ENCODE measurements around the gene CNBP. TPM values are rescaled to one million over a fixed set of nuclear protein-coding genes. Genes with fewer than 3 reads are reported as not detected.
"Not testable (repeated sequence)": the region's sequence is repeated elsewhere in the genome, so short reads cannot be mapped to it uniquely, and the experiment has no call there.

The CNBP gene
- total RNA-seq, 4 donors from 2014 or later = 169 to 329 (median 258) TPM

DNA sequence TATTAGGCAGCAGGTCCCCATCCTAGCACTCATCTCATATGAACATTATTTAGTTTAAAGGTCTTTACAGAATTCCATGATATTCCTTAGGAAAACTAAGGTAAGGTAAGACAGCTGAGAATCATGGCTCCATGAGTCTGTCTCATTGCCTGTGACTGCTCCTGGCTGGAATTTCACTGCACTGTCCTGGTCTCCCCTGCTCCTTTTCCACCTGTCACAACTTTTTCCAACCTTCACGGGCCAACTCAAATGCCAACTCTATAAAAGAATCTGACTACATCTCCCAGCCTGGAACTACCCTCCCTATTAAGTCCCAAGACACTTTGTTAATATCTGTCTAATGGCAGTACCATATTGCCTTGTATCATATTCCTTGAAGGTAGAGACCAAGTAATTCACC is 7.6 kb downstream of the CNBP start:
- 67 to 74% methylated on average over 1 of the region's 1 CpG for WGBS, 2 donors (ENCODE audit: low coverage in 1 of 2)
- in situ Hi-C loops (cut with MboI; ENCODE audit: low pct_ligation_motif_present in 1 of 4, low pct_unique_long_range_greater_than_20kb in 1 of 4, low sequenced_read_pairs in 3 of 4) = no loop called here
- TF ChIP-seq, protein P1, sequence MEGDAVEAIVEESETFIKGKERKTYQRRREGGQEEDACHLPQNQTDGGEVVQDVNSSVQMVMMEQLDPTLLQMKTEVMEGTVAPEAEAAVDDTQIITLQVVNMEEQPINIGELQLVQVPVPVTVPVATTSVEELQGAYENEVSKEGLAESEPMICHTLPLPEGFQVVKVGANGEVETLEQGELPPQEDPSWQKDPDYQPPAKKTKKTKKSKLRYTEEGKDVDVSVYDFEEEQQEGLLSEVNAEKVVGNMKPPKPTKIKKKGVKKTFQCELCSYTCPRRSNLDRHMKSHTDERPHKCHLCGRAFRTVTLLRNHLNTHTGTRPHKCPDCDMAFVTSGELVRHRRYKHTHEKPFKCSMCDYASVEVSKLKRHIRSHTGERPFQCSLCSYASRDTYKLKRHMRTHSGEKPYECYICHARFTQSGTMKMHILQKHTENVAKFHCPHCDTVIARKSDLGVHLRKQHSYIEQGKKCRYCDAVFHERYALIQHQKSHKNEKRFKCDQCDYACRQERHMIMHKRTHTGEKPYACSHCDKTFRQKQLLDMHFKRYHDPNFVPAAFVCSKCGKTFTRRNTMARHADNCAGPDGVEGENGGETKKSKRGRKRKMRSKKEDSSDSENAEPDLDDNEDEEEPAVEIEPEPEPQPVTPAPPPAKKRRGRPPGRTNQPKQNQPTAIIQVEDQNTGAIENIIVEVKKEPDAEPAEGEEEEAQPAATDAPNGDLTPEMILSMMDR (IDR thresholded peaks at IDR 0.05) = no peak
- TF ChIP-seq POLR2AphosphoS5 (IDR thresholded peaks at IDR 0.05) (no peak), POLR2A (IDR thresholded peaks at IDR 0.05) (no peak), EP300 (IDR thresholded peaks at IDR 0.05; ENCODE audit: low read depth) (no peak)
- no peak overlapping the region for H3K27ac ChIP-seq
- no peak overlapping the region for H3K4me3 ChIP-seq
- DNase-seq = no peak
- no peaks in the 10 kb centered on the region for H3K9me3 ChIP-seq
- intact Hi-C loops (cut with DNase I; ENCODE audit: low total_unique reads) = no loop called here
- H3K27me3 ChIP-seq = no peaks in the 10 kb centered on the region
- H3K36me3 ChIP-seq = peaks cover 0 to 6% (median 3%) of the 10 kb centered on the region in 4 donors
- H3K4me1 ChIP-seq = peaks cover 33 to 94% (median 58%) of the 10 kb centered on the region in 4 donors

DNA sequence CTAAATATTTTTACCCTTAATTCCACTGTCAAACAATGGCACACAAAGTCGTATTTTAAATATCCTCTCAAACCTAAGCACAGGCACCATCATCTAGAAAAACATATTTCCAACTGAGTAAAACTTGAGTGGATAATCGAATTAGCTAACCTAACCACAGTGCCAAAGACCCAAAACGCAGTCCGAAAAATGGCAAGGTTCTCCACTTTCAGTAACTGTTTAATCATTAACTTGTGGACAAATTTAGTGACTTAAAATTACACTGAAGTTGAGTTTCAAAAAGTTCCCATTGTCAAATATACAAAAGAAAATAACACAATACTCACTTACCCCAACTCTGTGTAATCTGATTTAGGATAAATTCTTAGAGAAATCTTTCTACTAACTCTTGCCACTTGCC is 10.0 kb downstream of the CNBP start:
- in situ Hi-C loops (cut with MboI; ENCODE audit: low pct_ligation_motif_present in 1 of 4, low pct_unique_long_range_greater_than_20kb in 1 of 4, low sequenced_read_pairs in 3 of 4) (no loop called here), intact Hi-C loops (cut with DNase I; ENCODE audit: low total_unique reads) (no loop called here)
- H3K9me3 ChIP-seq = no peaks in the 10 kb centered on the region
- peaks cover 0 to 28% (median 13%) of the 10 kb centered on the region in 4 donors for H3K36me3 ChIP-seq
- TF ChIP-seq, protein P1 (IDR thresholded peaks at IDR 0.05) = no peak
- no peak for TF ChIP-seq EP300 (IDR thresholded peaks at IDR 0.05; ENCODE audit: low read depth)
- TF ChIP-seq POLR2AphosphoS5 (IDR thresholded peaks at IDR 0.05) = no peak
- no peak for TF ChIP-seq POLR2A (IDR thresholded peaks at IDR 0.05)
- H3K27ac ChIP-seq = peak overlapping the region in 1 of 4 donors; percentile 6
- H3K4me3 ChIP-seq = no peak overlapping the region
- 39 to 48% methylated on average over 4 of the region's 4 CpGs for WGBS, 2 donors (ENCODE audit: low coverage in 1 of 2)
- DNase-seq = no peak
- no peaks in the 10 kb centered on the region for H3K27me3 ChIP-seq
- H3K4me1 ChIP-seq = peaks cover 19 to 70% (median 38%) of the 10 kb centered on the region in 4 donors

DNA sequence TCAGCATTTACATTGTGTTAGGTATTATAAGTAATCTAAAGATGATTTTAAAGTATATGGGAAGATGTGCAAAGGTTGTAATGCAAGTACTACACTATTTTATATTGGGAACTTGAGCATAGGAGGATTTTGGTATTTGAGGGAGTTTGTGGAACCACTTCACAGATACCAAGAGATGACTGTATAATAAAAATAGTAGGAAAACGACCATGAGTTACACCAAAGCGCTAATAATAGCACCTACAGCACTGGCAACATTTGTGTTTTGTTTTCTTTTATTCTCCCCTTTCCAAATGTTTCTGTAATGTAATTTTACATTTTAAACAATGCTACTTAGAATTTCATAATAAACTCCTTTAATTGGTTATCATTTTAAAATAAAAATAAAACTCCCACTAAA is 10.5 kb downstream of the CNBP start:
- H3K27me3 ChIP-seq = no peaks in the 10 kb centered on the region
- H3K36me3 ChIP-seq = peaks cover 0 to 28% (median 13%) of the 10 kb centered on the region in 4 donors
- no peak for DNase-seq
- intact Hi-C loops (cut with DNase I; ENCODE audit: low total_unique reads) = no loop called here
- WGBS, 2 donors (ENCODE audit: low coverage in 1 of 2) = 41 to 47% methylated on average over 2 of the region's 2 CpGs
- H3K4me3 ChIP-seq = no peak overlapping the region
- peaks cover 16 to 65% (median 33%) of the 10 kb centered on the region in 4 donors for H3K4me1 ChIP-seq
- no peak for TF ChIP-seq EP300 (IDR thresholded peaks at IDR 0.05; ENCODE audit: low read depth)
- TF ChIP-seq POLR2A (IDR thresholded peaks at IDR 0.05) = no peak
- TF ChIP-seq POLR2AphosphoS5 (IDR thresholded peaks at IDR 0.05) = no peak
- TF ChIP-seq, protein P1 (IDR thresholded peaks at IDR 0.05) = no peak
- in situ Hi-C loops (cut with MboI; ENCODE audit: low pct_ligation_motif_present in 1 of 4, low pct_unique_long_range_greater_than_20kb in 1 of 4, low sequenced_read_pairs in 3 of 4) = no loop called here
- no peaks in the 10 kb centered on the region for H3K9me3 ChIP-seq
- peak overlapping the region in 1 of 4 donors; percentile 6 for H3K27ac ChIP-seq

DNA sequence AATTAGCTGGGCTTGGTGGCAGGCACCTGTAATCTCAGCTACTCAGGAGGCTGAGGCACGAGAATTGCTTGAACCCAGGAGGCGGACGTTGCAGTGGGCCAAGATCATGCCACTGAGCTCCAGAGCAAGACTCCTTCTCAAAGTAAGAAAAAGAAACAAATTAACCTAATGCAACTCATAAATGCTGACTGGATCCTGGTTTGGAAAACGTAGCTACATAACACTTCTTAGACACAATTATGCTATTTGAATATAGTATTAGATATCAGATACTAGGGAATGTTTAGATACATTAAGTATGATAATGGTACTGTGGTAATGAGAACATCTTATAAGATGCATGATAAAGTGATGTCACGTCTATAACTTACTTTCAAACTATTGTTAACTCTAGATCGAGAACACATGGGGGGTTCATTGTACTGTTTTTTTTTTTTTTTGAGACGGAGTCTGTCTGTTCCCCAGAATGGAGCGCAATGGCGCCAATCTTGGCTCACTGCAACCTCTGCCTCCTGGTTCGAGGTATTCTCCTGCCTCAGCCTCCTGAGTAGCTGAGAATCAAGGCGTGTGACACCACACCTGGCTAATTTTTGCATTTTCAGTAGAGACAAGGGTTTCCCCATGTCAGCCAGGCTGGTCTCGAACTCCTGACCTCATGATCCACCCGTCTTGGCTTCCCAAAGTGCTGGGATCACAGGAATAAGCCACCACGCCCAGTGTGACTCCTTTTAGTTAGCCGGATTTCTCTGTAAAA is 16.9 kb downstream of the CNBP start:
- Histone ChIP-seq H3K4me1 (peaks cover 5 to 16% (median 10%) of the 10 kb centered on the region in 4 donors), H3K4me3 (no peak overlapping the region), H3K36me3 (peaks cover 0 to 52% (median 24%) of the 10 kb centered on the region in 4 donors), H3K27ac (no peak overlapping the region), H3K27me3 (no peaks in the 10 kb centered on the region), H3K9me3 (no peaks in the 10 kb centered on the region)
- WGBS, 2 donors (ENCODE audit: low coverage in 1 of 2) = 89 to 92% methylated on average over 11 to 15 of the region's 15 CpGs
- in situ Hi-C loops (cut with MboI; ENCODE audit: low pct_ligation_motif_present in 1 of 4, low pct_unique_long_range_greater_than_20kb in 1 of 4, low sequenced_read_pairs in 3 of 4) (loop anchor here in 1 of 4 donors (5.0 kb wide), 1 partner anchor 81 kb away; the partner anchor contains the start of gene COPG1), intact Hi-C loops (cut with DNase I; ENCODE audit: low total_unique reads) (no loop called here)
- no peak for DNase-seq
- no peak for TF ChIP-seq EP300 (IDR thresholded peaks at IDR 0.05; ENCODE audit: low read depth)
- TF ChIP-seq, protein P1 (IDR thresholded peaks at IDR 0.05) = no peak
- no peak for TF ChIP-seq POLR2A (IDR thresholded peaks at IDR 0.05)
- no peak for TF ChIP-seq POLR2AphosphoS5 (IDR thresholded peaks at IDR 0.05)

DNA sequence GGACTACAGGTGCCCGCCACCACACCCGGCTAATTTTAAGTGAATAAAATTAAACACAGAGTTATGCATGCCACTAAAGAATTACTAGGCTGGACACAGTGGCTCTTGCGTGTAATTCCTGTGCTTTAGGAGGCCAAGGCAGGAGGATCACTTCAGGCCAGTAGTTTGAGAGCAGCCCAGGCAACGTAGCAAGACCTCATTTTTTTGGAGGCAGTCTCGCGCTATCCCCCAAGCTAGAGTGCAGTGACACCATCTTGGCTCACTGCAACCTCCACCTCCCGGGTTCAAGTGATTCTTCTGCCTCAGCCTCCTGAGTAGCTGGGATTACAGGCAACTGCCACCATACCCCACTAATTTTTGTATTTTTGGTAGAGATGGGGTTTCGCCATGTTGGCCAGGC is 18.1 kb downstream of the CNBP start:
- in situ Hi-C loops (cut with MboI; ENCODE audit: low pct_ligation_motif_present in 1 of 4, low pct_unique_long_range_greater_than_20kb in 1 of 4, low sequenced_read_pairs in 3 of 4) = loop anchor here in 1 of 4 donors (5.0 kb wide), 1 partner anchor 82 kb away; the partner anchor contains the start of gene COPG1
- Histone ChIP-seq H3K4me1 (peaks cover 5 to 14% (median 10%) of the 10 kb centered on the region in 4 donors), H3K36me3 (peaks cover 0 to 42% (median 19%) of the 10 kb centered on the region in 4 donors)
- H3K27ac ChIP-seq; H3K27me3 ChIP-seq; H3K4me3 ChIP-seq; H3K9me3 ChIP-seq; intact Hi-C loops (cut with DNase I; ENCODE audit: low total_unique reads); DNase-seq: not testable (repeated sequence)
- 96 to 100% methylated on average over 2 to 8 of the region's 8 CpGs for WGBS, 2 donors (ENCODE audit: low coverage in 1 of 2)

Measured in transverse colon (tissue), 4 donors.